ENCODE results near the gene NPTXR.
A peak's percentile ranks its signal among the peaks of the same experiment; 100 is the strongest.

The NPTXR gene

GRCh38 chr22:38843657-38844314, at the start of gene NPTXR:
Gene NPTXR (minus strand): TSS chr22:38844028.
- DNase-seq = peak; percentile 51 to 72 (median 58)

GRCh38 chr22:38891256-38891655, 47.4 kb upstream of the NPTXR start:
- DNase-seq = no peak

GRCh38 chr22:38890377-38890776, 46.5 kb upstream of the NPTXR start:
- DNase-seq = no peak

- no peak for DNase-seq
These were observed 42.5 kb upstream of the NPTXR start for GRCh38 chr22:38886333-38886732.

- no peak for DNase-seq
These were observed 39.3 kb upstream of the NPTXR start for GRCh38 chr22:38882972-38883622.

- no peak for DNase-seq
These were observed 38.4 kb upstream of the NPTXR start for GRCh38 chr22:38881997-38882879.

GRCh38 chr22:38881464-38881871, 37.6 kb upstream of the NPTXR start:
- DNase-seq = no peak

GRCh38 chr22:38879961-38880360, 36.1 kb upstream of the NPTXR start:
- DNase-seq = no peak

GRCh38 chr22:38879108-38879729, 35.4 kb upstream of the NPTXR start:
- DNase-seq = no peak

GRCh38 chr22:38878001-38878400, 34.2 kb upstream of the NPTXR start:
- DNase-seq = no peak

GRCh38 chr22:38874529-38875222, 30.8 kb upstream of the NPTXR start:
- no peak for DNase-seq

- peak; percentile 75 to 93 (median 76) for DNase-seq
These were observed 29.9 kb upstream of the NPTXR start for GRCh38 chr22:38873469-38874411.

GRCh38 chr22:38872831-38873248, 29.0 kb upstream of the NPTXR start:
- peak; percentile 51 to 86 (median 78) for DNase-seq

GRCh38 chr22:38872172-38872830, 28.5 kb upstream of the NPTXR start, which contains the start of gene CBX6:
Gene CBX6 (minus strand): TSS chr22:38872216. CDS start chr22:38872190, 26 bp downstream.
- DNase-seq = peak; percentile 90 to 93 (median 92)

GRCh38 chr22:38871360-38872171, 27.7 kb upstream of the NPTXR start:
- DNase-seq = peak in 2 of 3 experiments; percentile 39 to 56

- DNase-seq = no peak
These were observed 27.0 kb upstream of the NPTXR start for GRCh38 chr22:38870791-38871359.

- peak; percentile 62 to 81 (median 72) for DNase-seq
These were observed 26.5 kb upstream of the NPTXR start for GRCh38 chr22:38870312-38870741.

- no peak for DNase-seq
These were observed 25.8 kb upstream of the NPTXR start for GRCh38 chr22:38869663-38870062.

GRCh38 chr22:38868886-38869381, 25.1 kb upstream of the NPTXR start:
- DNase-seq = peak; percentile 32 to 64 (median 48)
